ACHN (cell line): ENCODE measurements around the gene NACAD.
"Not testable (repeated sequence)": the region's sequence is repeated elsewhere in the genome, so short reads cannot be mapped to it uniquely, and the experiment has no call there.

Source experiments
- DNase-seq: peaks from one replicate; pipeline ENCODE4 v3.0.0-alpha.2; 2015
- in situ Hi-C: cut with HindIII; loops from 2 replicates; pipeline ENCODE4 v1.10.0; 2017; ENCODE audit warnings: low sequenced_read_pairs, low pct_ligation_motif_present, low pct_unique_long_range_greater_than_20kb

NACAD gene

DNA sequence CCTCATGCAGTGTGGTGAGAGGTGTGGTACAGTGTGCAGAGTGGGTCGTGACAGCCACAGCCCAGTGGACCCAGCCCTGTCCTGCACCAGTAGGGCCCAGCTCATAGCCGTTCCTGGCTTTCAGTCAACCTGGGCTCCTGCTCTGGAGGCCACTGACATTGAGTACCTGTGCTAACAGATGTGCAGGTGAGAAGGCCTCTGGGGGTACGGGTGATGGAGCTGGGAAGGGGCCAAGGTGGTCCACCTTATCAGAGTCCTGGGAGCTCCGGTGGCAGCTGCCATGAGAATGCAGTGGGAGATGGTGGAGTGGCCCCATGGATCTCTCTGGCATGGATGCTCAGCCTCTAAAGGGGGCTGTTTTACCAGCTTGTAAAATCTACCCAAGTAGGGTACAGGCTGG is 28.8 kb upstream of the NACAD start:
- no peak for DNase-seq
- in situ Hi-C loops = no loop called here

DNA sequence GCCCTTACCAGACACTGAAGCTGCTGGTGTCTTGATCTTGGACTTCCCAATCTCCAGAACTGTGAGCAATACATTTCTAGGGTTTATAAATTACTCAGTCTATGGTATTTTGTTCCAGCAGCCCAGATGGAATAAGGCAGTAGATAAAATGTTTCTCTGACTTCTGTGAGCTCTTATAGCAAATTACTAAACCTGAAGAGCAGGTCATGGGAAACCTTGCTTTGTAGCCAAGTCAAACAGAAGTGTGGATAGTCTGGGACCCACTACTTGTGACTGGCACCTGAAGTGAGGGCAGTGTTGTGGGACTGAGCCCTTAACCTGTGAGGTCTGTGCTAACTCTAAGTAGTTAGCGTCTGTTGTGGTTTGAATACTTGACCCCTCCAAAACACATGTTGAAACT is 27.3 kb upstream of the NACAD start:
- in situ Hi-C loops = no loop called here

DNA sequence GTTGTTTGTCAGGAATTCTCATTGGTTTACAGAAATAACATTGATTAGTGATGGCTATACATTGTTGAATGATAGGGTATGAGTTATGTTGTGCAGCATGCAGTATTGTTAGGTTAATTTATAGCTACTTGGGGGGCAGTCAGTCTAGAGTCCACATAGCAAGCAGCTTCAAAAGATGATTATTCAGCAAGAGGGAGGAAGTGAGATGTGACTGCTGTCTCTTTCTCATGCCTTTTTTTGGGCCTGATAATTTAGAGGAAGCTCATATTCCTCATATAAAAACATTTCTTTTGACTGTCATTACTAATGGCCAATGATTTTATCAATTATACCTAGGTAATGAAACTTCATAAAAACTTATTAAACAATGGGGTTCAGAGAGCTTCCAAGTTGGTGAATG is 26.2 kb upstream of the NACAD start:
- in situ Hi-C loops = no loop called here
- DNase-seq = no peak

More for the DNA sequence above, 27.3 kb upstream of the NACAD start:
- DNase-seq = no peak

DNA sequence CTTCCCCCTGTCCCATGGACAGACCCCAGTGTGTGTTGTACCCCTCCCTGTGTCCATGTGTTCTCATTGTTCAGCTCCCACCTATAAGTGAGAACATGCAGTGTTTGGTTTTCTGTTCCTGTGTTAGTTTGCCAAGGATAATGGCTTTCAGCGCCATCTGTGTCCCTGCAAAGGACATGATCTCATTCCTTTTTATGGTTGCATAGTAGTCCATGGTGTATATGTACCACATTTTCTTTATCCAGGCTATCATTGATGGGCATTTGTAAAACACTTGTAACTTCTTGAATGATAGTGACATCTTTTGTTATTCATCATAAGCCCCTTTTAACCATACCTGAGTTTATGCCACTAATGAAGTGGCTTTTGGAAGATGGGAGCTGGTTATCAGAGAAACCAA is 25.5 kb upstream of the NACAD start:
- DNase-seq, in situ Hi-C loops: not testable (repeated sequence)

DNA sequence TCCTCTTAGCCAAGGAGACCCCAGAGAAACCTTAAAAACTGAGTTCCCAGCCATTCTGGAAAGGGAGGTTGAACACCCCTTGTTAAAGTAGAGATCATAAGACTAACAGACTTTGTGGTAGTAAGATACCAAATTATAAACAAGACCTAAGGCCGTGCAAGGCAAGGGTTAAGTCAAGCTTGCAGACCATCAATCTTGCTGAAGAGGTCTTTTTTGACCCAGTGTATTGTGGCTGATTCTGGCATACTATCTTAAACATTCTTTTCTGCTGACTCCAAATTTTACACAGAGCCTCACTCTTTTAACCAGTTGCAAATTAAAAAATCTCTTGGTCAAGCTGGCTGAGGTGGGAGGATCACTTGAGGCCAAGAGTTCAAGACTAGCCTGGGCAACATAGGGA is 23.9 kb upstream of the NACAD start:
- in situ Hi-C loops = no loop called here
- DNase-seq = no peak

DNA sequence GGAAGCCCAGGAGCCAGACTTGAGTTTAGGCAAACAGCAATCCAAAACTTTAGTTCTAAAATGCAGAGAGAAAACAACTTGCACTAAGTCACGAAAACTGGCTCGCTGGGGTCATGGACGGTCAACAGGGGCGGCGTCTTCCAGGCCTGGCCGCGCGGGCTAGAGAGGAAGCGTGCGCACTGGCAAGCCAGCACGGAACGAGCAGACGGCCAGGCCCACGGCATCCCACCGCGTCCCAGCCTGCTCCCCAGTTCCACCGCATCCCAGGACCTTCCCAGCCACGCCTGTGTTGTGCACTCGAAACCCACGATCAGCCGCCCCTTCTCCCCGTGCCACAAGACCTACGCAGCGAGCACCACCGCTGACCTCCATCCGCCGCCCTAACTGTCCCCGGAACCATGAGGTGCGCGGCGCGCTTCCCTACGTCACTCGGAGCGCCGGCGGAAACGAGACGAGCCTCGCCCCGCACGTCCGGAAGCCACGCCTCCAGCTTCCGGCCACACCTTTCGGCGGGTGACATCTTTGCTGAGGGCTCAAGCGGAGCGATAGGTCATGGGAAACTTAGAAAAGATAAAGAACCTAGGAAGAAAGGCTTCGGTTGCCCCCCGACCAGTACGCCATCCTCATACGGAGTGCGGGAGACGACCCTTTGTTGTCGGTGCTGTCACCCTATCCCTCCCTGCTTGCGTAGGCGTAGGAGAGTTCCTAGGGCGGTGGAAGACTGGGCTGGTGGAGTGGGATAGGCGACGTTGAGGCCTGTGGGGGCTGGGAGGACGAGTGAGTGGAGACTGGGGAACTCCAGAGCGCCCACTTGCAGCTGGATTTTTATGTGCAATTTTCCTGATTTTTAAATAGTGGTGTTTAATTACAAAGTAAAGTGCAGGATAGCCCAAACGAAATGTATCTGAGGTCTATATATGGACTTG is 22.8 kb upstream of the NACAD start, which contains the start of gene TBRG4:
Gene TBRG4, minus strand, starts transcription at position 400 of the 926 bp plus-strand sequence. CDS start 2,460 bp downstream, outside the sequence.
- DNase-seq = peak; percentile 99
- in situ Hi-C loops = no loop called here

DNA sequence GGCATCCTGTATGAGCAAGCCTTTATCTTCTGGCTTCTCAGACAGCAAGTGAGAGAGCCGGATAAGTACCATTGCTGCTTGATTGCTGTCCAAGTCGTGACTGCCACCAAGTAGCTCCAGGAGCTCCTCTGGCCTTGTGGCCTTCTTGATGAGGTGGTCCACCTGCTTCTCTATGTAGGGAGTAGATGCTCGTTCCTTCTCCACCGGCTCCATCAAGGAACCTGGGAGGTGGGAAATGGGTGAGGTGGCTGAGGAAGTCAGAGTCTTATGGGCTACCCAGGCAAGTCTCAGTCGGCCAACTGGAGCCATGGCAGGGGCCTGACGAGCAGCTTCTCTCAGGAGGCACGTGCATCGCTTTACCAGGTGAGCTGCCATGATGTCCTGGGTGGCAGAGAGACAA is 20.1 kb upstream of the NACAD start:
- in situ Hi-C loops = no loop called here
- no peak for DNase-seq

DNA sequence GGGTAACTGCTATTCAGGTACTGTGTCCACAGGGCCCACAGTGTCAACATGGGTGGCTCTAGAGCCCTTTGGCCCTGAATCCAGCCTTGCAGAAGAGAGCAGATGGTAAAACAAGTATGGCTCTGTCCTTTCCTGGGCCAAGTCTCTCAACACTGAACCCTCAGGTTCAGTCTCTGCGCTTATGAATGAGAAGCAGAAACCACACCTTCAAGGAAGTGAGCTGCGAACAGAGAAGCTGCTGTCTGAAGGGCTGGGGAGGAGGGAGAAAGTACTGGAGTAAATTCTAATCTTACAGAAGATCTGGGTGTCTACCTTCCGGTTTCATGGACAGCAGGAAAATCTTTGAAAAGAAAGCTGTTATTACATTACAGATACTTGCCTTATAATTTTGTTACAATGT is 18.6 kb upstream of the NACAD start:
- in situ Hi-C loops = no loop called here
- DNase-seq = no peak

DNA sequence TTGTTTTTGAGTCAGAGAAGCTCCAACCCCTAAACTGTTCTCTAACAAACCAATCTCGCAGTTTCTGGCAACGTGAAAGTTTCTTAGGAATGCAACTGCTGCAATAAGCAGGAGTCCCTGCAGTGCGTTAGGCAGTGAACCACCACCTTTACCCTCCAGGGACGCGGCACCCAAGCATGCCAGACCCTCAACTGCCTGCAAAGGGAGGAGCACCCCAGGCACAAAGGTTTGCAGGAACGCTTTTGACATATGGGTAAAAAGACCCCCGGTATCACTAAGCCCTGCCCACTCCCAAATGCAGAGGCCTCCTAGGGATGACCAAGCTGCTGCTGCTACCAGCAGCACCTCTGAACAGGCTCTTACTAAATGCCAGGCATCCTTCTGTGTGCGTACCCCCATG is 18.1 kb upstream of the NACAD start:
- DNase-seq = no peak
- in situ Hi-C loops = no loop called here

DNA sequence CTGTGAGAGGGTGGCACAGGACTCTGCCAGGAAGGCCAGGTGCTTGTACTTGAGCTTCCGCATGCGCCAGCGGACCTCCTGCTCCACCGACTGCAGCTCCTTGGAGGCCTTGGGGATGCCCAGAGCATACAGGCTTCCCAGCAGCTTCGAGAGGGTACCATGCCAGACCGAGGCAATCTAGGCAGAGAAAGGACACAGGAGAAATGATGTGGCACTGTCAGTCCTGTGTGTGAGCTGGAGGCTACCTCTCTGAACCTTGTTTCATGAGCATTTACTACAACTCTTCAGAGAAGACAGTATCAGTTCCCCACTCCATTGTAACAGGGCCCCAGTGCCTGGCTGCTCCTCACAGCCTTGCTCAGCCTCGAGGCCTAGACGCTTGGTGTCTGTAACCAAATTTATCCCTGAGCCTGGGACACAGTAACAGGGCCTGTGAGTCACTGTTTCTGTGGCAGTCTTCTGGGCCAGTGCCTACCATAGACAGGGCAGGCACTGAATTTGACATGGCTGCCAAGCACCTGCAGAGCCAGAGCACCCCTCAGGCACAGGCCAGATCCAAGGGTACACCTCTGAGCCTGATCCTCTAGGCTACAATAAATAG is 16.9 kb upstream of the NACAD start:
- DNase-seq = no peak
- in situ Hi-C loops = no loop called here

DNA sequence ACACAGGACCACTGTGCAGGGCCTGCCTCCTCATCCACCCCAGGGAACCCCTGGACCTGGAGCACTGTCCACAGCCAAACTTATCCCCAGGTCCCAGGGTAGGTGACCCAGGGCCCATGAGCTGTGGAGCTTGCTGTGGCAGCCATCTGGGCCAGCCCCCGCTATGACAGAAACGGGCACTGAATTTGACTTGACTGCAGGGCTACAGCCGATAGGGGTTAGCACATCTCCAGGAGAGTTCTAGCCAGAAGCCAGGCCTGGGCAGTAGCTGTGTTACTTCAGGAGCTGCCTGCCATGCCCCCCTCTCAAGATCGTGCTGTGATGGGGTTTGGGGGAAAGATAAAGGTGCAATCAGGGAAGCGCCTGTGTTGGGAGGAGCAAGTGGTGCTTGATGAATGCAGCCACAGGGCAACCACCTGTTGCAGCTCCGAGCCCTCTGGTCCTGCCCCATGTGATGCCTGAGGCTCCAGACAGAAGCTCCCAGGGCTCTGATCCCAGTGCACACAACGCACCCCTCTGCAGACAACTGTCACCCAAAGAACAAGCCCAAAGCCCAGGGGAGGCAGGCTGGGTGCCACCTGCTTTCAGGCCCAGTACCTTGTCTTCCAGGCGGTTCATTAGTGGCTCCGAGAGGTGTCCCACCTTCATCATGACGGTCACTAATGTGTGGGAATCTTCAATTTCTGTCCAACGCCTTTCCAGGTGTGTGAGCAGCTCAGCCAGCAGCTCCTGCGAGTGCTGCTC is 16.2 kb upstream of the NACAD start:
- in situ Hi-C loops = no loop called here
- no peak for DNase-seq

DNA sequence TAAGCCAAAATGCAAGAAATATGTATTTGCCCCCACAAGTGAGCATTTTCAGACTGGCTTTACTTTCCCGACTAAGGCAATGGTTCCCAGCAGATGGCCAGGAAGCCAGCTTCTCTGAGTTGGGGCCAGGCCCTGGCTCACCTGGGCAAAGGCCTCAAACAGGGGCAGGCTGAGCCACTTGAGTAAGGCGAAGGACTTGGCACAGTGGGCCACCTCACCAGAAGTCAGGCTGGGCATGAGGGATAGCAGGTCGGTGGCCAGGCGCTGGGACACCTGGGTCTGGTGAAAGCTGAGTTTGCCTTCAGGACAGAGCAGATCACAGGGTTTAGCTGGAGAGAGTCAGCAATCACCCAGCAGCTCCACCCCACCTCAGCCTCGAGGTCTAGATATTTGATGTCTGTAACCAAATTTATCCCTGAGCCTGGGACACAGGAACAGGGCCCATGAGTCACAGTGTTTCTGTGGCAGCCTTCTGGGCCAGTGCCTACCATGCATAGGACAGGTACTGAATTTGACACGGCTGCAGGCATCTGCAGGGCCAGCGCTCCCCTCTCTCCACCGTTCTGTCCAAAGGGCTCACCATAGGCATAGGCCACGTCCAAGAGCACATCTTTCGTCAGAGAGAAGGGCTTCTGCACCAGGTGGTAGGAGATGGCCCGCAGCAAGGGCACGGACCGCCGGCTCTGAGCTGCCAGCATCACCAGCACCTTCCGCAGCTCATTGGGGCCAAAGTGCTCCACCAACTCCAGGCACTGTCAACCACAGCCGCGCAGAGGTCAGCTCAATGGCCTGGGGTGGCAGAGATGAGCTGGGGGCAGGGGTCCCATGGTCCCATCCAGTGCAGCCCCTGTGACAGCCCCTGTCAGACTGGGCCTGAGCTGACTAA is 15.4 kb upstream of the NACAD start:
- in situ Hi-C loops = no loop called here
- DNase-seq = no peak

DNA sequence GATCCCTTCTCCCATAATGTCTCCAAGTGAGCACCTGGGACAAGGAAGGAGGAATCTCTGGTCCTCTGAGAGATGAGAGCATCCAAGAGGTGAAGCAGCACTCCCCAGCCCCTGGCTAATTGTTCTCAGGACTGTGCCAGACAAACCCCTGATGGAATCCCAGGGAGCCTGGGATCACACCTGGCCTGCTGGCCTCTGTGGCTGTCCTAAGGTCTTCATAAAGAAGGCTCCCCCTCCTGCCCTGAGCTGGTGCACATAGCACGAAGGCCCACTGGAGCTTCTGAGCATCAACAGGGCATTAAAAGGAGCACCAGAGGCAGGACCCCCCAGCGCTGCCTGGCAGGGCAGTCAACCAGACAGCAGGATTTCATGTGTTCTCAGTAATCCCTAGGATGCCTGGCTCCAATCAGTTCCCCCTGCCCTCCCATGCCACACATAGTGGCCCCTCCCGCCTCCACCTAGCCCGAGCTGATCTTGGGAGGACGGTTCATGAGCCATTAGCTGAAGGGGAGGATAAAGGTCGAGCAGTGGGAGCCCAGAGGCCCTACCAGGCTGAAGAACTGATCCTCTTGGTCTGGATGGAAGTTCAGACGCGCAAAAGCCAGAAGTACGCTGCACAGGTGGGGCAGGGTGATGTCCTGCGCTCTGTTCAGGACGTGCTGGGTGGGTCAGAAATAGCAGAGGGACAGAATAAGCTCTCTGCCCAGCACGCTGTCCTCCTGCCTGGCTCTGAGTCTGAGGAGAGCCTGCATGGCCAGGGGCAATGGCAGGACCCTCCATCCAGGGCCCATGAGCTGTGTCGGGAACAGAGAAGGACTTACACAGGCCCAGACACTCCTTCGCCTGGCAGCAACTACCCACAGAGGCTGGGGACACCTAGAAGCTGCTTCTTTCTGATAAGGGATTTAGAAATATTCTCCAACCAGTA is 14.3 kb upstream of the NACAD start:
- in situ Hi-C loops = no loop called here
- no peak for DNase-seq

DNA sequence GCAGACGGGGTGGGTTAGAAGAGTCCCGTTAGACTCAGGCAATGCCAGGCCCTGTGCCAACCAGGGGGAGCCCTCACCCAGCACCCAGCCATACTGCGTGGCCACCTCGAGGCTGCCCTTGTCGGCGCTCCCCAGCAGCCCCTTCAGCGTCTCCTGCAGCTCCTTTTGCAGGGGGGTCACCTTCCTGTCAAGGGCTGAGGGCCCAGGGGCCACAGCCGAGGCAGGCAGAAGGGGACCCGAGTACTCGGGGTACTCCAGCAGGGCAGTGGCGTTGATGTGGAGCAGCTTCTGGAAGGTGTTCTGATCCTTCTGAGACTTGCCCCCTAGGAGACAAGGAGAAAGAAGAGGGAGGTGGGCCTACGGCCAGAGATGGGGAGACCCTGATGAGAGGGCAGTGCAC is 13.0 kb upstream of the NACAD start:
- in situ Hi-C loops = no loop called here
- no peak for DNase-seq

DNA sequence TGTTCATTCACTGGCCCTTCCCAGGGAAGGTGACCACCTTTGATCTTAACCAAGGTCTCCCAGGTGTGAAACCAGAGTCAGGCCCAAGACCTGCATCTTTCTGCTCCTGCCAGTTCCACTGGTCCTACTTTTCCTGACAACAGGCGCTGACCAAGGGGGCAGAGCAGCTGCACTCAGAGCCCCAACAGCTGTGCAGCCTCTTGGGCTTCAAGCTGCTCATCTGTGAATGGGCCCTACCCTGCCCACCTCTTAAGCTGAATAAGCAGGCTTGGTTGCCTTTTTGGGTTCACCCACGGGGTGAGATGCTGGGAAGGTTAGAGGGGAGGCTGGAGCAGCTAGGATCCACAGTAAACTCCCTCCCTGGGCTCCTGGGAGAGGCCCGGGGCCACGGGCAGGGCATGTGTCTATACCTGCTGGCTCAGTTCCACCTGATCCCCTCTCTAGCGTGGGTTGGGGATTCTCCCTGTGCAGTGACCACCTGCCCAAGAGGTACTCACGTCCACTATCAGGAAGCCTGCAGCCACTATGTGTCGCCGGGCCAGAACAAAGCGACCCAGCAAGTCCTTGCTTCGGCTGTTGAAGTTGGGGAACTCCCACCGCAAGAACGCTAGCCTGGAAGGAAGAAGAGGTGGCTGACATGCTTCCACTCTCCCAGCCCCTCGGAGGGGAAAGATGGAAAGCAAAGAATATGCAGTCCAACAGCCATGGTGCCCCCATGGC is 12.2 kb upstream of the NACAD start:
- DNase-seq = no peak
- in situ Hi-C loops = no loop called here

DNA sequence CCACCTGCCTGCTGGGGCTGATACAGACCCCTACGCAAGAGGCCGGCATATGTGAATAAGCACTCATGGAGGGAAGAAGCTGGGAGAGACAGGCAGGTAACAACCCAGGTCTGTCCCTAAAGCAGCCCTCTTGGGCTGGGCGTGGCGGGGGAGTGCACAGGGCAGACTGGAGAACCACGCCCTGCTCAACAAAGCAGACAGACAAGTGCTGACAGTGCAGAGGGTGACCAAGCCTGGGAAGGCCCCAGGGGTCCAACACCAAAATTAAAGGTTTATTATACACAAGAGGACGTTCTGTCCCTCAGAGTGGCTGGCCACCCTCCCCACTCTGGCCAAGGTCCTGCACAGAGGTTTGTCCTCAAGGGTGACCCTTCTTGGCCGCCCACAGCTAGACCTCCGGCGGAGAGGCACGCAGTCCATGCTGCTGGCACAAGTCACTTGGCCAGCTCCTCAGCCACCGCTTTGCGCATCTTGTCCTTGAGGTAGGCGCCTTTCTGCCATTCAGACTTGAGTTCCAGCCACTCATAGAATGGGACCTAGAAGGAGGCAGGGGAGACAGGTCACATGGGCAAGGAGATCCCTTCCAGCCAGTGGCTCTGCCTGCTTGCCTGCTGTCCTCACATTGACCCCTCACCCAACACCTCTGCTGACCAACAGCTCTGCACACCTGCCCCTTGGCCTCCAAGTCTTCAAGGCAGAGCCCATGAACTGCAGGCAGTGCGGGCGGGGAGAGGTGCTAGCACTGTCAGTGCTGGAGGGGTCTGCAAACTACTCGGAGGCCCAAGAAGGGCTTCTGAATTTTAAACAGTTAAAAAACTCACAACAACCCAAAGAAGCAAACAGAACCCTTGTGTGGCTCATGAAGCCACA is 11.4 kb upstream of the NACAD start:
- DNase-seq = no peak
- in situ Hi-C loops = no loop called here
